Stimulated activated CD8-positive, alpha-beta memory T cell treated with anti-CD3 and anti-CD28 coated beads, Interleukin-15, amount 100 ng/mL, for 1 hour (primary cell): ENCODE results near the gene WDR19.

Source experiments
- DNase-seq: peaks from one replicate; pipeline ENCODE4 v3.0.0-alpha.2; 2020; ENCODE audit warnings: low read depth

WDR19 gene

DNA sequence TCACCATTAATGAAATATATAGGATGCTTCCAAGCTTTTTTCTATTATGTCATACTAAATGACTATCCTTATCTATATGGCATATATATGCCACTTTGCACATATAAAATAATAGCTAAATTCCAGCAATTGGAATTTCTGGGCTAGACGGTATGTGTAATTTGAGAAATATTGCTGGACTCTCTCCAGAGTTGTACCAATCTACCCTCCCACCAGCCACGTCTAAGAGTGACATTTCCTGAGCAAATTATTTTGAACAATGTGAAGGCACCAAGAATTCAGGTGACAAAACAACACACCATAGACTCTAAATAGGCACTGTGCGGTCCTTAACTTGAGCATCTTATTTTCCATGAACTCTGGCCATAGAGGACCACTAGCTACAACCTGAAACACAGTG, 121.5 kb downstream of the WDR19 start:
- no peak for DNase-seq

GRCh38 chr4:39304651-39305050, 122.3 kb downstream of the WDR19 start:
- no peak for DNase-seq

DNA sequence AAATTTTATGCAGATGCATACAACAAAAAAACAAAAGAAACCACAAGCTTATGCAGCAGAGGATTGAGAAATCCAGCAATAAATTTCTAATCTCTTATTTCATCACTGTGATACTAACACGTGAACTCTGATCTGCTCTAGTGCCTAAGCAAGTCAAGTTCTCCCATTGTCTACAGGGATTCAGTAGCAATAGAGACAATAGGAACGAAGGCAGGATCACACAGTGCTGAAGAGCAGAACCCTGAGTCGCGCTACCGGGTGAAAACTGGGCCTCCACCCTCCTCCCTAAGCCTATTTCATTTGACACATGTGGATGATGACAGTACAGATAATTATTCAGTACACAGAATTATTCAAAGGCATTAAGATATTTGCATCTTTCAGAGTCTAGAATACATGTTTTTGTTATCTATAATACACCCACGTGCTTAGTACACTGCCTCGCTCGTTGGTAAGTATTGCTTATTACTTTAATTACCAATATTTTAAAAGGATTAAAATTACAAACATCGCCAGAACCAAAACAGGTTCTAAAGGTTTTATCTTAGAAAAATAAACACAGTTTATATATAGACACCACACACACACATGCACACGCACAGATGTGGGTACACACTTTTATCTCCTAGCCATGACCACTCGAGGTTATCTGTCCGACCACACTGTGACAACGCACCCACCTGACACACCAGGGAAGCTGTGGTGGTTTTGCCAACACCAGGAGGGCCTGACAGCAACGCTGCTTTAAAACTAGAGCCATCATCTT, 123.8 kb downstream of the WDR19 start:
- no peak for DNase-seq

DNA sequence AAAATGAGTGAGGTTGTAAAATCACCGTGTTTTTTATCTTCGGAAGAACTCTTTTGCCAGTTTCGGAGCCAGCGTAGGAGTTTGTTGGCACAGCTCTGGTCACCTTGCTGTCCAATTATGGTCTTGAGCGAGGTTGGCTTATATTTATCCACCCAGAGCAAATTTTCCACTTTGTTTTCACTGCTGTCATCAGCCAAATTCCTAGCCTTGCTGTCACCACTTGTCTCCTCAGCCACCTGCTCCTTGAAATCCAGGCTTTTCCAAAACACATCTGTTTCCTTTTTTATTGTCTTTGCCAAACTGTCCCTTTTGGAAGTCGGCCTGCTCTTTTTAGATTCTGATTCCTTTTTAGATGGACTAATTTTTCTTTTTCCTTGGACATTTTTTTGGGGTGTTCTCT, 126.3 kb downstream of the WDR19 start:
- DNase-seq, result no peak

DNA sequence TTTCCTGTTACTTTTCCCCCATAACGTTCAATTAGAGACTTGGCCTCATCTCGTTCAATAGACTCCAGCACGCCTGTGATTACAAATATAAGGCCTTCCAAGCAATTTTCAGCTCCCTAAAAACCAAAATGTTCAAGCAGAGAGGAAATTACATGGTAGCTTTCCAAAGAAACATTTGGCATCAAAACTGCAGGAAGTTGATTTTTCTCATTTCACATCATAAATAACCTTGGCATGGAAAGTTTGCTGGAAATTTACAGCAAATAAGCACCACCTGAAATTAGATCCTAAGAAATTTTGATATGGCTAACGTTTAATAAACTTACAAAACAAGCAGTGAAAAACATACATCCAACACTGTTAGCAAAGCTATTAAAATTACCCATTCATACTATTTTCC, 130.5 kb downstream of the WDR19 start:
- no peak for DNase-seq

- DNase-seq, result no peak
Measured at GRCh38 chr4:39319676-39320075, 137.3 kb downstream of the WDR19 start.

DNA sequence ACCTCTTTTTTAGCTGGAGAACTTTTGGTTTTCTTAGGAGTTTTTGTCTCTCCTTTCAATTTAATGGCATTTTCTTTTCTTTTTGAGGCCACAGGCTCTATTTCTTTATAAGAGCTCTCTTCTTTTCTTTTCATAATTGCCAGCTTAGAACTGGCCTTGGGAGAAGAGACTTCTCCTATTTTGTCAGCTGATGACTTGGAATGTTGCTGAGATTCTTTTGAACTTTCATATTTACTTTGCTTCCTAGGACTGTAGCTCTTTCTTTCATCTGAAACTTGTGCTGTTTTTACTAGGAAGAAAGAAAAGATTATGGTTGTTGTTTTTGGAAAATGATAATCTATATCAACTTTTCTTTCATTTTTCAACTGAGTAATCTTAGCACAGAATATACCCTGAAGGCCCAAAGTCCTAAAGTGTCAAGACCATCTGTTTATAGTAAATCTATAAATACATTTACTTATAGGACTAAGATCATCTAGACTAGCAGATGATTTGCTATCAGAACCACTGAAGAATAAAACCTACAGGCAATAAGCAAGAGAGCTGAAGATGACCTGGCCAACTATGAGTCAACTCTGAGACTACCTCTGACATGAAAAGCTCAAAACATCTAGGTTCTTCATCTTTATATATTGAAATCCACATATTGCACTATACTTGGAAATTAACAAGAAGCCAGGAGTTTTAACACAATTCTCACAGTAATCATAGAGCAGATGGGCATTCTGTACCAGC, 138.2 kb downstream of the WDR19 start:
- no peak for DNase-seq

DNA sequence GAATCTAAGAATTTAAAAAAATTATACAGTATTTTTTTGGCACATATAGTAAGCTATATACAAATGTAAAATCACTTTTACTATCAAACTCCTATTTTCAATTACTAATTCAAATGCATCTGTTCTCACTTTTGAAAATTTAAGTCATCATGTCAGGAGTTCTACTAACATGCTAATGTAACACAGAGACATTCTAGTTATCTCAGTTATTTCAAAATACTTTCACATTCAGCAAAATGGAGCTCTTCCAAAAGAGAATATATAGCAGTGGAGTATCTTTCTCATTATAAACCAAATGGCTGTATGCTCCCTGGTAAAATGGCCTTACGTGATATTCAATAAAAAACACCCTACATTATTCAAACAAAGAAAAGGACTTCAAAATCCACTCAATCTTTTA, 141.5 kb downstream of the WDR19 start:
- DNase-seq, result no peak

GRCh38 chr4:39324446-39324845, 142.1 kb downstream of the WDR19 start:
- no peak for DNase-seq

- no peak for DNase-seq
Measured at GRCh38 chr4:39324897-39325613, 142.7 kb downstream of the WDR19 start.

DNA sequence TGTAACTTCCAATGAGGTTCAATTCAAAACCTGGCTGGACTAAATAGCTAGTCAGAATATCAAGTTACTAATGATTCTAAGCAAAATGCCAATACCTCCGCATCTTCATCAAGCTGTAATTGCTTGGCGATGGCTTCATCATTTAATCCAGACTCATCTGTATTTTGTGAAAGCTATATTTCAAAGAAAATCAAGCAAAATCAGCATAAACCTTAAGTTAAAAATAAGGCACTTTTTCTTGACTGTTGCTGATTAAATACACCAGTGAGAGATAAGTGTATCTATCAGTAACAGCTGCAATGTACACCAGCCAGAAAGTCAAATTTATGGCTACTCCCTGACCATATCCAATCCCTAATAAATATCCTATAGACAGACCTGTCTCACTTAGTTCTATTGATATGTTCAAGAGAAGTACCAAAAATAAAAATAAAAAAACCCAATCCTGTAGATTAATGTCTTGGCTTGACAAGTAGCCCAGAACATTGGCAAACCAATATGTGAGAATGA, 144.2 kb downstream of the WDR19 start:
- DNase-seq, result no peak

- DNase-seq, result no peak
Measured at GRCh38 chr4:39330353-39330752, 148.0 kb downstream of the WDR19 start.

DNA sequence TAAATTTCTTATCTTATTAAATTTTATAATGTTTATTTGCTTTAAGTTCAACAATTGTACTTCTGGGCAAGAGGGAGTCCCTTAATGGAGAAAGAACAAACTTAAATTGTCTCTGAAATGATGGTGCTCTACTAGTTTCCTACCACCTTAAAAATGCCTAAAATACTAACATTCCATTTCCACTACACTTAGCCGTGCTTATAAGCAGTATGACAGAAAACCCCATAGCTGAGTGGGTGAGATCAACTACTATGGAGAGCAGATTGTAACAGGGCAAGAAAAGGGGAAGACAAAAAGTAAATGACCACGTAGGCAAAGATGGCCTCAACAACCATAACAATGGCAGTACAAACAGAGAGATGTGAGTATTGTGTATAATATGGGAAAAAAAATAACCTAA, 148.9 kb downstream of the WDR19 start:
- no peak for DNase-seq
